Rectal smooth muscle tissue (tissue), 1 donor: ENCODE data around the gene TMEM61.

Source experiments
- H3K27ac ChIP-seq: one replicate; pipeline ENCODE4 v1.7.0; 2013; ENCODE audit warnings: low read depth, low read length, inconsistent platforms
- H3K27me3 ChIP-seq: one replicate; pipeline ENCODE4 v1.7.0; 2013; ENCODE audit warnings: low read length; ENCODE audit not compliant: control insufficient read depth, insufficient read depth
- H3K36me3 ChIP-seq: one replicate; pipeline ENCODE4 v1.7.0; 2013; ENCODE audit warnings: low read length; ENCODE audit not compliant: control insufficient read depth, insufficient read depth
- H3K4me1 ChIP-seq: one replicate; pipeline ENCODE4 v1.7.0; 2013; ENCODE audit warnings: low read length; ENCODE audit not compliant: control insufficient read depth, insufficient read depth
- H3K4me3 ChIP-seq: one replicate; pipeline ENCODE4 v1.7.0; 2013; ENCODE audit warnings: low read length
- H3K9ac ChIP-seq: one replicate; pipeline ENCODE4 v1.7.0; 2013; ENCODE audit warnings: low read length

The TMEM61 gene

GRCh38 chr1:55040083-55040932 is 59.9 kb downstream of the TMEM61 start:
- Histone ChIP-seq H3K9ac (no peak overlapping the region), H3K27ac (no peak overlapping the region), H3K4me1 (no peaks in the 10 kb centered on the region)

DNA sequence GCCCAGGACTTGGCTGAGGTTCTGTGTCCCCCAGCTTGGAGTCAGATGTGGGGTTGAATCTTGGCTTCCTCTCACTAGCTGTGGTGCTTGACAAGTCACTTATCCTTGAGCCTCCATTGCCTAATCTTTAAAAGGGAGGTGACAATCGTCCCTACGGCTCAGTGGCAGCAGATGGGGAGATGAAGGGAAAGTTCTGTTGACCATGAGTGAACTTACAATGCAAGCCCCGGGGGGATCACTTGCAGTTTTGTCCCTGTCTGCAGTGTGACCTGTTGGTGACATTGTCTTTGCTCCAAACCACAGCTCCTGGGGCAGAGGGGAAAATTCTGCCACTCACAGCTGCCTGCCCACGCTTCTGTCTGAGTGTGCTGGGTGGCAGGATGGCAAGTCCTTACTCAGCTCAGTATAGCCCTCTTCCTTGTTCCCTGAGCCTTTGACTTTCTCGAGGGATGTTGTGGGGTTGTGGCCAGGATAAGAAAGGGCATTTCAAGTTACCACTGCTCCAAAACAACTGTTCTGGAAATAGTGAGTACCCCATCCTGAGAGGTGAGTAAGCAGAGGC is 60.6 kb downstream of the TMEM61 start:
- Histone ChIP-seq H3K4me1 (no peaks in the 10 kb centered on the region), H3K27ac (no peak overlapping the region), H3K27me3 (peaks cover 11% of the 10 kb centered on the region), H3K4me3 (no peak overlapping the region), H3K9ac (no peak overlapping the region), H3K36me3 (no peaks in the 10 kb centered on the region)

More at GRCh38 chr1:55040083-55040932, 59.9 kb downstream of the TMEM61 start:
- Histone ChIP-seq H3K27me3 (peaks cover 11% of the 10 kb centered on the region), H3K36me3 (no peaks in the 10 kb centered on the region), H3K4me3 (peak overlapping the region; percentile 33)

- Histone ChIP-seq H3K36me3 (no peaks in the 10 kb centered on the region), H3K4me1 (no peaks in the 10 kb centered on the region), H3K4me3 (no peak overlapping the region), H3K9ac (no peak overlapping the region), H3K27me3 (peaks cover 11% of the 10 kb centered on the region), H3K27ac (no peak overlapping the region)
Observed at GRCh38 chr1:55041613-55042012, 61.2 kb downstream of the TMEM61 start.
